BE2C (cell line): ENCODE results near the gene STRA6. TPM values are rescaled to one million over a fixed set of nuclear protein-coding genes. Genes with fewer than 3 reads are reported as not detected.

ENCODE experiments used
- DNase-seq: peaks from one replicate; pipeline ENCODE4 v3.0.0-alpha.2; 2020
- H3K27me3 ChIP-seq: fragments of 250-450 bp; sonication (Bioruptor Pico); 2 replicates; pipeline ENCODE4 v1.5.1; 2020; ENCODE audit warnings: mild to moderate bottlenecking
- H3K36me3 ChIP-seq: fragments of 250-450 bp; sonication (Bioruptor Pico); 2 replicates; pipeline ENCODE4 v1.5.1; 2020; ENCODE audit warnings: mild to moderate bottlenecking
- H3K4me1 ChIP-seq: fragments of 250-450 bp; sonication (Bioruptor Pico); 2 replicates; pipeline ENCODE4 v1.5.1; 2020
- H3K4me3 ChIP-seq: 2 replicates; pipeline ENCODE4 v1.5.1; 2011; ENCODE audit warnings: low read depth, low read length
- H3K9me3 ChIP-seq: fragments of 250-450 bp; sonication (Bioruptor Pico); 2 replicates; pipeline ENCODE4 v1.5.1; 2020
- polyA plus RNA-seq: library from polyadenylated mRNA; unstranded; fragments of >200 nt; gene quantifications from one replicate; pipeline ENCODE4 v1.2.1, GENCODE V29; 2012; ENCODE audit warnings: low read depth, missing spikeins; ENCODE audit not compliant: insufficient read length, insufficient read depth
- TF ChIP-seq, protein P1 (sequence below): IDR thresholded peaks from 2 replicates; pipeline ENCODE4 v1.5.1; 2012; ENCODE audit warnings: mild to moderate bottlenecking, low read depth, low read length

The STRA6 gene, protein sequence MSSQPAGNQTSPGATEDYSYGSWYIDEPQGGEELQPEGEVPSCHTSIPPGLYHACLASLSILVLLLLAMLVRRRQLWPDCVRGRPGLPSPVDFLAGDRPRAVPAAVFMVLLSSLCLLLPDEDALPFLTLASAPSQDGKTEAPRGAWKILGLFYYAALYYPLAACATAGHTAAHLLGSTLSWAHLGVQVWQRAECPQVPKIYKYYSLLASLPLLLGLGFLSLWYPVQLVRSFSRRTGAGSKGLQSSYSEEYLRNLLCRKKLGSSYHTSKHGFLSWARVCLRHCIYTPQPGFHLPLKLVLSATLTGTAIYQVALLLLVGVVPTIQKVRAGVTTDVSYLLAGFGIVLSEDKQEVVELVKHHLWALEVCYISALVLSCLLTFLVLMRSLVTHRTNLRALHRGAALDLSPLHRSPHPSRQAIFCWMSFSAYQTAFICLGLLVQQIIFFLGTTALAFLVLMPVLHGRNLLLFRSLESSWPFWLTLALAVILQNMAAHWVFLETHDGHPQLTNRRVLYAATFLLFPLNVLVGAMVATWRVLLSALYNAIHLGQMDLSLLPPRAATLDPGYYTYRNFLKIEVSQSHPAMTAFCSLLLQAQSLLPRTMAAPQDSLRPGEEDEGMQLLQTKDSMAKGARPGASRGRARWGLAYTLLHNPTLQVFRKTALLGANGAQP
- polyA plus RNA-seq = 351 TPM

DNA sequence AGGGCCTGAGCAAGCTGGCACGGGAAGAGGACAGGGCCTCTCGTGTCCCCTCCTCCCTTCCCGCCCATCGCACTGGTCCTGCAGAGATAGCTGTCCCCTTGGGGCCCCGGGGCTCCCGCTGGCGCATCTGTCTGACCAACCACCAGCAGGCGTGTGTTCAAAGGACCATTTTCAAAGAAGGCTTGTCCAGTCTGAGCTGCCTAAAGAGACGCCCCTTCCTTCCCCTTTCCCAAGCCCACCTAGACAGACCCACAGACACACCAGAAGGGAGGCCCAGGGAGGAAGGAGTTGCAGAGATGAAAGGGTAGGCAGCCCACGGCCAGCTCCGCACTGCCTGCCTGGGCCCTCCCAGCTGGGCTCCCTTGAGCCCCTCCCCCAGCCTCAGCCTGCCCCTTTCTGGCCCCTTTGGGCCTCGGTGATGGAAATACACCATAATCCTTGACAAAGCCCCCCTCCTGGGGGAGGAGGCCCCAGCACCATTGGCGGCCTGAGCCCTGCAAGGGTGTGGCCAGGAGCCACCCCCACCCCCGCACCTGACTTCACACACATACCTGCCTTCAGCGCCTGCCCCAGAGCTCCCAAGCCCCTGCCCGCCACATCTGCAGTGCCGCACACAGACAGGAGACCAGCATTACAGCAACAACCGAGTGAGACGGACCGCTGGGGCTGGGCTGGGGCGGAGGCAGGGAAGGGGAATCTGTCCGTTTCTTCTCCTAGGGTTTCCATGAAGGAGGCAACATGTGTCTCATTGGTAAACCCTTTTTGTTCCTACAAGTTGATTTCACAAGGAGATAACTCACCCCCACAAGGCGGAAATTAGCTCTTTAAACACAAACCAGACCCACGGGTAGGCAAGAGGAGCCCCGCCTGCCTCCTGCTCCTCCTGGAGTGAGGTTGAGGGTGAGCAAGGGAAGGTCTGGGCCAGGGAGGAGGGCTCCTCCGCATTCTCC, at the start of gene STRA6:
STRA6 (minus strand) TSS at position 336 of the 950 bp plus-strand sequence. CDS start 520 bp downstream, outside the sequence.
- H3K9me3 ChIP-seq = no peaks in the 10 kb centered on the region
- H3K27me3 ChIP-seq = no peaks in the 10 kb centered on the region
- TF ChIP-seq, protein P1, sequence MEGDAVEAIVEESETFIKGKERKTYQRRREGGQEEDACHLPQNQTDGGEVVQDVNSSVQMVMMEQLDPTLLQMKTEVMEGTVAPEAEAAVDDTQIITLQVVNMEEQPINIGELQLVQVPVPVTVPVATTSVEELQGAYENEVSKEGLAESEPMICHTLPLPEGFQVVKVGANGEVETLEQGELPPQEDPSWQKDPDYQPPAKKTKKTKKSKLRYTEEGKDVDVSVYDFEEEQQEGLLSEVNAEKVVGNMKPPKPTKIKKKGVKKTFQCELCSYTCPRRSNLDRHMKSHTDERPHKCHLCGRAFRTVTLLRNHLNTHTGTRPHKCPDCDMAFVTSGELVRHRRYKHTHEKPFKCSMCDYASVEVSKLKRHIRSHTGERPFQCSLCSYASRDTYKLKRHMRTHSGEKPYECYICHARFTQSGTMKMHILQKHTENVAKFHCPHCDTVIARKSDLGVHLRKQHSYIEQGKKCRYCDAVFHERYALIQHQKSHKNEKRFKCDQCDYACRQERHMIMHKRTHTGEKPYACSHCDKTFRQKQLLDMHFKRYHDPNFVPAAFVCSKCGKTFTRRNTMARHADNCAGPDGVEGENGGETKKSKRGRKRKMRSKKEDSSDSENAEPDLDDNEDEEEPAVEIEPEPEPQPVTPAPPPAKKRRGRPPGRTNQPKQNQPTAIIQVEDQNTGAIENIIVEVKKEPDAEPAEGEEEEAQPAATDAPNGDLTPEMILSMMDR = peak; percentile 52
- DNase-seq = peak; percentile 96
- H3K4me1 ChIP-seq = peaks cover 17% of the 10 kb centered on the region
- H3K4me3 ChIP-seq = peak within 1 kb of the TSS; percentile 81
- peaks cover 63% of the 10 kb centered on the region for H3K36me3 ChIP-seq

DNA sequence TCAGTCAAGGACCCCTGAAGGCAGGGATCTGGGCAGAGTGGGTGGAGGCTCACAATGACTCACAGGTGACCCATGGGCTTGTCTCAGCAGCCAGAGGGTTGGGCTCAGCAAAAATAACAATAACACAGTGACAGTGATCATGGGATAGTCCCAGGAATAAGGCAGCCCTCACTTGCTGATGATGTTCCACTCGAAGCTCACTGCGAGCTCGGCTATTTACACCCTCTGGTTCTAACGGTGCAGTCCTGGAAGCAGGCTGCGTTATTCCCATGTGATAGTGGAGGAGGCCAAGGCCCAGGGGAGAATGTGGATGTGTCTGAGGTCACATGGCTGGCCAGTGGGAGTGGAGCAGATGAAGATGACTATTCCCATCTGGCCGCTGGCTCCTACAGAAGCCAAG, 49.7 kb upstream of the STRA6 start:
- Histone ChIP-seq H3K36me3 (no peaks in the 10 kb centered on the region), H3K4me3 (no peak overlapping the region), H3K27me3 (no peaks in the 10 kb centered on the region), H3K4me1 (peaks cover 43% of the 10 kb centered on the region), H3K9me3 (no peaks in the 10 kb centered on the region)
- TF ChIP-seq, protein P1 = no peak
- no peak for DNase-seq

DNA sequence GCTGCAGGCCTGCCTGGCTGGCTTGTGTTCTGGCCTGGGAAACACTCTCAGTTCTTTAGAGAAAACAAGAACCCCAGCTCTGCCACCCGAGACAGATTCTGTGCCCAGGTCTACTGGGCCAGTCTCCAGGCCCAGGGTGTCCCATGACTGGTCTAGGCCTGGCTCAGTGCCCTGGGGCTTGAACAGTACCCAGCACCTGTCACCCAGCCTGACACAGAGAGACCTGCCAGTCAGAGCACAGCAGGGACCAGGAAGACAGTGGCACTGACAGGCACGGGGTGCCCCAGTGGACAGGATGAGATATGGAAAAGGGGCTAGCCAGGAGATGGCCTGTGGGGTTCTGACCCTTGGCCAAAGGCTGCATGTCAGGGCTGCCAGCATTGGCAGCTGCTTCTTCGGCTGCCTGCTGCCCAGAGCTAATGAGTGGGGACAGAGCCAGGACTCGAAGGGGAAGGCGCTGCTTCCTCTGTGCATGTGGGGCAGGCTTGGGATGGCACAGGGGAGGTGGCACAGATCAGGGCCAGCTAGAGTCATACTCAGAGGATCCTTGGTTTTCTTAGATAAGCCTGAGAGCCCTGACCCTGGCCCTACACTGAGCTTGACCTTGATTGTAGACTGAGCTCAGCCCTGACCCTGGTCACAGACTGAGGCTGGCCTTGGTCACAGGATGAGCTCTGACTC, 48.7 kb upstream of the STRA6 start:
- TF ChIP-seq, protein P1 = no peak
- no peaks in the 10 kb centered on the region for H3K27me3 ChIP-seq
- H3K4me3 ChIP-seq = no peak overlapping the region
- no peak for DNase-seq
- no peaks in the 10 kb centered on the region for H3K9me3 ChIP-seq
- H3K36me3 ChIP-seq = no peaks in the 10 kb centered on the region
- peaks cover 41% of the 10 kb centered on the region for H3K4me1 ChIP-seq

DNA sequence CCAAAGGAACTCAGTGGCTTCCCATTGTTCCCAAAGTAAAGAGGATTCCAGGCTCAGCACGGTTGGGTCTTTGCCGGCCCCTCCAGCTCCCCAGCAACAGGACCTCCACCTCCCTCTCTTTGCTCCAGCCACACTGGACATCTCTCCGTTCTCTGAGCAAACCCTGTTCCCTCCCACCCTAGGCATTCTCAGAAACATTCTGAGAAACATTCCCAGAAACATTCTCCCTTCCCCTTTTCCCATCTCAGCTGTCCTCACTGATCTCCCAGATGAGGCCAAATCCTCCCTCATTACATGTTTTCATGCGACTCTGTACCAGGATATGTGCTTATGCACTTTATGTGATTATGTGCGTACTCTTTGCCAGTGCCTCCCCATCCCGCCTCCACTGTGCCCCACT, 47.7 kb upstream of the STRA6 start:
- no peak for DNase-seq
- Histone ChIP-seq H3K36me3 (no peaks in the 10 kb centered on the region), H3K9me3 (no peaks in the 10 kb centered on the region), H3K27me3 (no peaks in the 10 kb centered on the region), H3K4me1 (peaks cover 44% of the 10 kb centered on the region), H3K4me3 (no peak overlapping the region)
- TF ChIP-seq, protein P1 = no peak

DNA sequence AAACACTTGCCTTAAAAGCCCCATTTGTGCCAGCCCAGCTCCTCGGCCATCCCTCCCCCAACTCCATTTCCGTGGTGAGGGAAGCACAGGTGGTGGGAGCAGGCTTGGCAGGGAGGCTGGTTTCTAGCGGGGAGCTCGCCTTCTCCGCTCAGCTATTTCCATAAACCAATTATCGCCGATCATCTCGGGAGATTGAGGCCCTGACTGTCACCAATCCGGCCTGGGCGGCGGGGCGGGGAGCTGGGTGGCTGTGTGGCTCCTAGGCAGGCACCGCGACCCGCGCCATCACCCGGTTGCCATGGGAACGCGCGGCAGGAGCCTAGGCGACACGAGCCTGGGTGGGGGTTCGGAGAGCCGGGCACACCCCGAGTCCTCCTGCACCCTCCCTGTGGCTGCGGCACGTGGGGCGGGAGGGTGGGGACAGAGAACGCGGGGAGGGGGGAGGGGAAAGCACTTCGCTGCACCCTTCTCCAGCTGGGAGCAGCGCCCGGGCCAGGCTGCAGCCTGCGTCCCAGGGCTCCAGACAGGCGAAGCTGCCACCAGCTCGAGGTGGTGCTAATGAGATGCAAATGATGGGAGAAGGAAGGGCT, 42.9 kb upstream of the STRA6 start:
- H3K4me1 ChIP-seq = peaks cover 55% of the 10 kb centered on the region
- TF ChIP-seq, protein P1 = no peak
- H3K36me3 ChIP-seq = no peaks in the 10 kb centered on the region
- H3K27me3 ChIP-seq = no peaks in the 10 kb centered on the region
- no peaks in the 10 kb centered on the region for H3K9me3 ChIP-seq
- H3K4me3 ChIP-seq = peak overlapping the region; percentile 4; the same call in 1 of the 2 replicates
- peak; percentile 96 for DNase-seq
